Measurements from ENCODE around the gene LSS.

DNA sequence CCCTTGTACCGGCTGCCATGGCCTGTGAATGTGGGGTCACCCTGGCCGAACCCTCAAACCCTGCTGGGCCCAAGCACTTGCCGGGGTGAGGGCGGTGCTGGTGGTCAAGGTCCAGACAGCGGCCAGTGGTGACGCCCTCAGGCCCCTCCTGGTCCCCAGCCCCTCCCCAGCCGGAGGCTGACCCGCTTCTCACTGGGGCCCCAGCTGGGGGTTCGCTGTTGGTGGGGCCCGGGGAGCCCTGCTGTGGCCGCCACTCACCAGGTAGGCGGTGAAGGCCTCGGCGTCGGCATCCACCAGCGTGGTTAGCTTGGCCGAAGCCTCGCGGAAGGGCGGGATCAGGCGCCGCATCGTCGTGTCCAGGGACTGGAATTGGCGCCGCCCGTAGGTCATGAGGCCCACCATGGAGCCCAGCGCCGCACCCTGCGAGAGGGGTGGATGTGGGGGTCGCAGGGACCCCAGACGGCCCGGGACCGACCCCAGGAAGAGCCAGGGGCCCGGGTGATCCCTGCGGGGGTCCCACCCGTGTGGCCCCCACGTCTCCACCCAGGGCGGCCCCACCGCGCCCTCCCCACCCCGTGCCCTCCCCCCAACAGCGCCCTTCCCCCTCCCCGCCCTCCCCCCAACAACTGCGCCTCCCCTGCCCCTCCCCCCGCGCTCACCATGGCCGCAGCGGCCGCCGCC, 83.3 kb downstream of the LSS start:
- TF ChIP-seq EZH2 (IDR thresholded peaks at IDR 0.05) (no peak), POLR2AphosphoS5 (IDR thresholded peaks at IDR 0.05; ENCODE audit: borderline replicate concordance, low read depth, low read length) (no peak), FOXP2 (optimal IDR thresholded peaks at IDR 0.05; ENCODE audit: control extremely low read depth, extremely low read length, insufficient read depth) (no peak)
